Stomach (tissue), 9 donors: ENCODE results near the gene TMEM132D. TPM values are rescaled to one million over a fixed set of nuclear protein-coding genes. Genes with fewer than 3 reads are reported as not detected.

ENCODE experiments used
- DNase-seq, 2 donors: peaks; one replicate each; pipeline versions ENCODE4 v3.0.0 to v3.0.0-alpha.2; 2013 to 2019
- H3K27ac ChIP-seq, 5 donors: fragments of 200-600 bp in 4 of 5; sonication (generic) in 4 of 5; one replicate each; pipeline ENCODE4 v1.5.1; 2013 to 2019; ENCODE audit warnings: mild to moderate bottlenecking in 1 of 5, moderate library complexity in 1 of 5
- H3K27me3 ChIP-seq, 3 donors: fragments of 200-600 bp; sonication (generic); one replicate each; pipeline ENCODE4 v1.5.1; 2017 to 2019; ENCODE audit warnings: mixed run types in 1 of 3
- H3K36me3 ChIP-seq, 4 donors: fragments of 200-600 bp; sonication (generic); 1 replicate in 3 of 4; 2 replicates in 1 of 4; pipeline ENCODE4 v1.5.1; 2016 to 2019
- H3K4me1 ChIP-seq, 4 donors: fragments of 200-600 bp; sonication (generic); one replicate each; pipeline ENCODE4 v1.5.1; 2016 to 2019
- H3K4me3 ChIP-seq, 4 donors: fragments of 200-600 bp; sonication (generic) in 3 of 4; one replicate each; pipeline ENCODE4 v1.5.1; 2016 to 2019; ENCODE audit warnings: mild to moderate bottlenecking in 1 of 4
- H3K9me3 ChIP-seq, 4 donors: fragments of 200-600 bp; sonication (generic); one replicate each; pipeline ENCODE4 v1.5.1; 2016 to 2019
- EP300 ChIP-seq: sonication (generic); formaldehyde crosslinking; IDR thresholded peaks from one replicate; pipeline ENCODE4 v1.6.1; 2017; ENCODE audit warnings: antibody characterized with exemption
- POLR2A ChIP-seq, 4 donors: fragments of 450-650 bp; IDR thresholded peaks; one replicate each; pipeline ENCODE4 v1.6.1; 2016; ENCODE audit warnings: antibody characterized with exemption in 4 of 4, control low read depth in 2 of 4, mild to moderate bottlenecking in 1 of 4, moderate library complexity in 1 of 4
- POLR2AphosphoS5 ChIP-seq, 3 donors: sonication (generic); formaldehyde crosslinking; IDR thresholded peaks; one replicate each; pipeline ENCODE4 v1.6.1; 2016; ENCODE audit warnings: antibody characterized with exemption in 3 of 3
- WGBS, 5 donors: extraction: QIAGEN DNeasy Blood & Tissue Kit in 3 of 5; methylation state at CpG; one replicate each; pipeline versions ENCODE4 v1.1.5 to v1.1.7; 2013 to 2018; 5-methylcytosine and 5-hydroxymethylcytosine counted together
- intact Hi-C: fragments of 100-400 bp; cut with DNase I; formaldehyde crosslinking; loops from one replicate; pipeline ENCODE4 v1.15.1; 2023; ENCODE audit warnings: low total_unique reads
- polyA plus RNA-seq, 3 donors: library from polyadenylated mRNA; stranded (reverse); fragments of 200-250 nt; gene quantifications; one replicate each; pipeline ENCODE4 v1.2.3, GENCODE V29; 2013
- total RNA-seq, 5 donors: library from RNA; depleted of rRNA; stranded (reverse); fragments of >200 nt; gene quantifications; one replicate each; pipeline versions ENCODE4 v1.1.0 to v1.2.3, GENCODE V29; 2014 to 2016
- TF ChIP-seq, protein P1 (sequence below), 7 experiments: fragments of 450-650 bp in 4 of 7; fragments of 200-600 bp in 3 of 7; sonication (generic) in 3 of 7; IDR thresholded peaks; one replicate each; pipeline ENCODE4 v1.5.1; 2016 to 2019; ENCODE audit warnings: antibody characterized with exemption in 7 of 7, control low read depth in 2 of 7, mild to moderate bottlenecking in 1 of 7
- donor health status: healthy with polysubstance abuse.
- donor health status: Bipolar disorder and iron deficiency.
- donor health status: healthy.

Gene TMEM132D
- total and polyA plus RNA-seq, 8 donors: 0.29 to 0.92 TPM; not detected in 6

GRCh38 chr12:129071362-129071761, 832.5 kb downstream of the TMEM132D start:
- intact Hi-C loops: no loop called here
- TF ChIP-seq POLR2AphosphoS5 (IDR thresholded peaks at IDR 0.05) (no peak), POLR2A (IDR thresholded peaks at IDR 0.05) (no peak), EP300 (no peak)
- TF ChIP-seq, protein P1, sequence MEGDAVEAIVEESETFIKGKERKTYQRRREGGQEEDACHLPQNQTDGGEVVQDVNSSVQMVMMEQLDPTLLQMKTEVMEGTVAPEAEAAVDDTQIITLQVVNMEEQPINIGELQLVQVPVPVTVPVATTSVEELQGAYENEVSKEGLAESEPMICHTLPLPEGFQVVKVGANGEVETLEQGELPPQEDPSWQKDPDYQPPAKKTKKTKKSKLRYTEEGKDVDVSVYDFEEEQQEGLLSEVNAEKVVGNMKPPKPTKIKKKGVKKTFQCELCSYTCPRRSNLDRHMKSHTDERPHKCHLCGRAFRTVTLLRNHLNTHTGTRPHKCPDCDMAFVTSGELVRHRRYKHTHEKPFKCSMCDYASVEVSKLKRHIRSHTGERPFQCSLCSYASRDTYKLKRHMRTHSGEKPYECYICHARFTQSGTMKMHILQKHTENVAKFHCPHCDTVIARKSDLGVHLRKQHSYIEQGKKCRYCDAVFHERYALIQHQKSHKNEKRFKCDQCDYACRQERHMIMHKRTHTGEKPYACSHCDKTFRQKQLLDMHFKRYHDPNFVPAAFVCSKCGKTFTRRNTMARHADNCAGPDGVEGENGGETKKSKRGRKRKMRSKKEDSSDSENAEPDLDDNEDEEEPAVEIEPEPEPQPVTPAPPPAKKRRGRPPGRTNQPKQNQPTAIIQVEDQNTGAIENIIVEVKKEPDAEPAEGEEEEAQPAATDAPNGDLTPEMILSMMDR (IDR thresholded peaks at IDR 0.05): no peak
- WGBS, 5 donors: 18 to 27% (median 23%) methylated on average over 4 of the region's 4 CpGs
- no peaks in the 10 kb centered on the region for H3K36me3 ChIP-seq
- no peak overlapping the region for H3K27ac ChIP-seq
- DNase-seq: no peak
- H3K9me3 ChIP-seq: no peaks in the 10 kb centered on the region
- peaks cover 0 to 7% (median 0%) of the 10 kb centered on the region in 3 donors for H3K27me3 ChIP-seq
- no peaks in the 10 kb centered on the region for H3K4me1 ChIP-seq
- H3K4me3 ChIP-seq: no peak overlapping the region

- peaks cover 0 to 7% (median 0%) of the 10 kb centered on the region in 3 donors for H3K27me3 ChIP-seq
- 29 to 69% (median 33%) methylated on average over 10 to 15 of the region's 15 CpGs for WGBS, 5 donors
- H3K4me1 ChIP-seq: no peaks in the 10 kb centered on the region
- DNase-seq: no peak
- no peak for TF ChIP-seq POLR2AphosphoS5 (IDR thresholded peaks at IDR 0.05)
- TF ChIP-seq, protein P1 (IDR thresholded peaks at IDR 0.05): no peak
- no peaks in the 10 kb centered on the region for H3K36me3 ChIP-seq
- no peak overlapping the region for H3K4me3 ChIP-seq
- no peaks in the 10 kb centered on the region for H3K9me3 ChIP-seq
- no peak overlapping the region for H3K27ac ChIP-seq
- intact Hi-C loops: no loop called here
Observed at GRCh38 chr12:129069886-129070285, 833.9 kb downstream of the TMEM132D start.

GRCh38 chr12:129068684-129069083, 835.1 kb downstream of the TMEM132D start:
- Histone ChIP-seq H3K27me3 (peaks cover 0 to 7% (median 0%) of the 10 kb centered on the region in 3 donors), H3K4me3 (no peak overlapping the region), H3K9me3 (no peaks in the 10 kb centered on the region), H3K27ac (no peak overlapping the region), H3K36me3 (no peaks in the 10 kb centered on the region), H3K4me1 (no peaks in the 10 kb centered on the region)
- 67 to 76% (median 72%) methylated on average over 9 to 10 of the region's 10 CpGs for WGBS, 5 donors
- intact Hi-C loops: no loop called here
- no peak for DNase-seq
- TF ChIP-seq, protein P1 (IDR thresholded peaks at IDR 0.05): no peak
- TF ChIP-seq EP300 (no peak), POLR2A (IDR thresholded peaks at IDR 0.05) (no peak), POLR2AphosphoS5 (IDR thresholded peaks at IDR 0.05) (no peak)

DNA sequence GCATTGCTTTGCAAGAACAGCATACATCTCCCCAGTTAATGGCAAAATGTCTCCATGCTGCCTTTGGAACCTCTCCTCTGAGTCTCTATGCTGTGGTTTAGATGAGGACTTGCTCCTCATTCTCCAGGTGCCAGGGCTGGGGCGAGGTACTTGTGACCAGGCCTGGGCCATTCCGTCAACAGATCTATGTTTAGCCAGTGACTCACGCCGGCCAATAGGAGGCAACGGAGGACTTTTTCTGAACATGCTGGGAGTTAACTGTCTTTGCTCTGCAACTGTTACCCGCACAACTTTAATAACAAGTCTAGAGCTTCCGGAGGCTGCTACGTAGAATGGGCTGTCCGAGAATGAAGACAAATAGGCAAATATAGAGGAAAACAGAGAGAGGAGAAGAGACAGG, 836.3 kb downstream of the TMEM132D start:
- Histone ChIP-seq H3K27ac (no peak overlapping the region), H3K4me3 (no peak overlapping the region), H3K36me3 (no peaks in the 10 kb centered on the region), H3K27me3 (peaks cover 0 to 7% (median 0%) of the 10 kb centered on the region in 3 donors), H3K4me1 (no peaks in the 10 kb centered on the region), H3K9me3 (no peaks in the 10 kb centered on the region)
- no peak for TF ChIP-seq EP300
- TF ChIP-seq POLR2A (IDR thresholded peaks at IDR 0.05): no peak
- TF ChIP-seq, protein P1 (IDR thresholded peaks at IDR 0.05): no peak
- no peak for TF ChIP-seq POLR2AphosphoS5 (IDR thresholded peaks at IDR 0.05)
- DNase-seq: peak in 1 of 2 donors; percentile 8
- intact Hi-C loops: no loop called here
- WGBS, 5 donors: 25 to 35% (median 29%) methylated on average over 9 of the region's 9 CpGs
